ENCODE measurements around the gene KIF26B.
"Not testable (repeated sequence)": the region's sequence is repeated elsewhere in the genome, so short reads cannot be mapped to it uniquely, and the experiment has no call there.

KIF26B gene

DNA sequence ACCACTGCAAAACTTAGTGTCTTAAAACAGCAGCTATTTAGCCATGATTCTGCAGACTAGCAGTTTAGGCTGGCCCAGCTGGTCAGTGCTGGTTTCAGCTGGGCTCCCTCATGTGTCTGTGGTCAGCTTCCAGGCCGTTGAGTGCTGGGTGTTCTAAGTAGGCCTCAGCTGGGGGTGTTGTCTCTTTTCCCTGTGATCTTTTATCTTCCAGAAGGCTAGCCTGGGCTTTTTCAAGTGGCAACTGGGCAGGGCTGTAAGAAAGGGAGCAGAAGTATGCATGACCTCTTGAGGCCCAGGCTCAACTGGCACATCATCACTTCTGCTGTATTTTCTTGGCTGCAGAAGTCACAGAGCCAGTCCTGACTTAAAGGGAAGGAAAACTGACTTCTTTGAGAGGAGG is 136.1 kb downstream of the KIF26B start:
- DNase-seq, result no peak

DNA sequence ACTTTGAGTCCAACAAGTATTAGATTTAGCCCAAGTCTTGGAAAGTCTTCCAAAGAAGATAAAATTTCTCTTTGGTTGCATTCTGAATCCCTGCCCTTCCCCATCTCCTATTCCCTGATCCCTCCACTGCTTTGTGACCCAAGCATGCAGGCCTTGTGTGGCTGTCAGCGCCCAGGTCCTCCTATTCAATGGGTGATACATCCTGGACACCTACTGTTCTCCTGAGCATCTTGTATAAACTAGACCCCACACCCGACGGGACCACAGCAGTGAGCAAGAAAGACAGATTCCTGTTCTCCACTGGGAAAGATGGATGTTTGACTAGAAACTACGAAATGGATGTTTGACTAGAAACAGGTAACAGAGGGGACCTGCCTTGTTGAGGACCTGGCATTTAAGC is 136.6 kb downstream of the KIF26B start:
- no peak for DNase-seq

DNA sequence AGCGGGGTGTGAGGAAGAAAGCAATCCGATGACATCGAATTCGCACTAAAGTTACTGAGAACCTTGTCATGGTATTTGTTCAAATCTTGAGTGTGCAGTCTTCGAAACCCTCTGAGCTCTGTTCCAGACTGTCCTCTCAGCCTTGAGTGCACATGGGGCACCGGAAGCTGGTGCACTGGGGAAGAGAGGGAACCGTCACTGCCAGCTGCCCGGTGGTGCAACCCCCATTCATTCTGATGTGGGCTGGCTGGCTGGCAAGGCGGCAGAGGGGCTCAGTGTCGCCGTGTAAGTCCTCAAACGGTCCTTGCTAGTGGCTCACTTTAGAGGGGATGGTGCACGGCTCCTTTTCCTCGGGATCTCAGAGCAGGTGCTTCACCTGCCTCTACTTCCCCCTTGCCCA is 137.4 kb downstream of the KIF26B start:
- DNase-seq, result no peak

DNA sequence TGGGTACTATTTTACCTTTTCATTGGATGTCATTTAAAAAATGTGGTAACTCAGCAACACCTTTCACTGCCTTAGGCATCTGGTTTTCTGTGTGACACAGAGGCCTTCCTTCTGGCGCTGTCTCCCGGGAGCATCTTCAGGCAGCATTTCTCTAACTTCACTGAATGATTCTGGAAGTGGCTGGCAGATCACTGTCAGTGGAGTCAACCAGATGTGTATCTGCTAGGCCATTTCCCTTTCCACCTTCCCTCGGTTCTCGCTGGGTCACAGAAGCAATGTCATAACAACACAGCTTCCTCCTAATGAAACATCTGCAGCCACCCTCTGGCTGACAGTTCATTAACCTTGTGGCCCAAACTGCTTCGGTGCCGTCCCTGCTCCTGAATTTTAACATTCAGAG is 137.8 kb downstream of the KIF26B start:
- no peak for DNase-seq

DNA sequence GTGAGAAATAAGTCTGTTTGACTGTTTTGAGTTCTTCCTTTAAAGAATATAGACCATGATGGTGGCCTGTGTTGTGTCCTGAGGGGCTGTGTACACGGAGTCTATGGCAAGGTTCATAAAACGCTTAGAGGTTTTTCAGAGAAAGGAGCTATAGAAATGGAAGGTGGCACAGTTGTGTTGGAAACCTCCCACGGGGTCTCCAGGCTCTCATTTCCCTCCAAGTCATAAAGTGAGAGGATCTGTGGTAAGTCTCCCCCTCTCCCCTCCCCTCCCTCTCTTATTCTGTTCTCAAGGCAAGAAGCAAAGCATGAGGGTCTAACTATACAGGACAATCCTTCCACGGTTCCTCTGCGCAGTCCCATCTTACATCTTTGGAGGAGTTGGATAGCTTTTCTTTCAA is 139.2 kb downstream of the KIF26B start:
- no peak for DNase-seq

DNA sequence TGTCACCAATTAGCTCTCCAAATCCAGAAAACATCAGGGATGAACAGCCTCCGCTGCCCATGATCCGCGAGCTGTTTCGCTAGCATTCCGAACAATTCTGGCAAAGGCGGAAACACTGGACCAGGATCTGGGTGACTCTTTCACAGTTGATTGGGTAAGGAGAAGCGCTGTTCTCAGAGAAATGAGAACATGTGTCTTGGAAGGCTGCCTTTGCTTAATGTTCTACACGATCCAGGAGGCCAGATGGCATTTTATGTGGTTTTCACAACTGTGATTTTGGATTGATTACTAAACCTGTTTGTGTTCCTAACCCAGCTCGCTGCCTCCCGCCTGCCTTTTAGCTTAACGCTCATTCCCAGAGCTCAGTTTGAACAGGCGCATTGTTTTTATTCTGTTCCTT is 144.0 kb downstream of the KIF26B start:
- no peak for DNase-seq

DNA sequence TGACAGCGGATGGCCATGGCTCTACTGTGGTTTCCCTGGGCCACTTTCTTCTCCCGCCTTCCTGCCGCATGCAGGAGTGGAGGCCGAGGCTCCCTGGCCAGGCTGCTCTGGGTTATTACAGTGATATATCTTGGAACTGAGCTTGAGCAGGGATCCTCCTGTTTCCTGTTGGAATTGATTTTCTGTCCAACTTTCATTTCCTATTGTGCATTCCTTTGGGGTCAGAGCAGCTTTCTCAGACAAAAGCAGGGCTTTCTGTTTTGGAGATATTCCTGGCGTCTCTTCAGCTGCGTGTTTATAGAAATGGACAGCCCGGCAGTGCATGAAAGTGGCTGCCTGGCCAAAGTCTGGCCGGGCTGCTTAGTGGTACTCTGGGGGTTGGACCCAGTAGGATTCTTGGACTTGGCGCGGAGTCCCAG is 146.4 kb downstream of the KIF26B start:
- DNase-seq, result no peak

DNA sequence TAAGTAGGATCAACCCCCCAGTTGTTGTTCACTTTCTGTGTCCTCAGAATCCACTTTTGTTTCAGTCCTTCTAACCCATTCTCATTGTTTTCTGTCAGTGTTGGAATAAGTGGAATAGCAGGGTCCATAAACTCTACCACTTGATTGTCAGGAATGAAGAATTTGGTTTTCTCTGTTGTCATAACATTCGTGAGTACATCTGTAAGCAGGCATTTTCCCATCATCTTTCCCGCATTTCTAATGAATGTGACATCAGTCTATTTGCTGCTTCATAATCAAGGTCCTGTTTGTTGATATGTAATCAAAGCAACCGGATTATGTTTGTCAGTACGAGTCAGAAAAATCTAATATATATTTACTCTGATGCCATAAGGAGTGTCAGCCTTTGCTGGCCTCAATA is 147.1 kb downstream of the KIF26B start:
- no peak for DNase-seq

DNA sequence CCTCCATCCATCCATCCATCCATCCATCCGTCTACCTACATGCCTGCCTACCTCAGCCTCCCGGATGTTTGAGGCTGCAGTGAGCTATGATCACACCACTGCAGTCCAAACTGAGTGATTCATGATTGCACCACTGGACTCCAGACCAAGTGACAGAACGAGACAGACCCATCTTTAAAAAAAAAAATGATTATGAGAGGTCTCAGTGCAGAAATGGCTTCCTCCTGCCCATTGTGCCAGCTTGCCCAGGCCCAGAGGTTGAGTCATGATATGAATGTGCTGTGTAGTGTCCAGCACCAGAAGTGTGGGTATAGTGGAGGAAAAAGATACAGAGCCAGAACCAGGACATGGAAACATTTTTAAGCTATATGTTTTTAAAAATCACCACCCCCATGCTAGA is 149.9 kb downstream of the KIF26B start:
- DNase-seq, result no peak

DNA sequence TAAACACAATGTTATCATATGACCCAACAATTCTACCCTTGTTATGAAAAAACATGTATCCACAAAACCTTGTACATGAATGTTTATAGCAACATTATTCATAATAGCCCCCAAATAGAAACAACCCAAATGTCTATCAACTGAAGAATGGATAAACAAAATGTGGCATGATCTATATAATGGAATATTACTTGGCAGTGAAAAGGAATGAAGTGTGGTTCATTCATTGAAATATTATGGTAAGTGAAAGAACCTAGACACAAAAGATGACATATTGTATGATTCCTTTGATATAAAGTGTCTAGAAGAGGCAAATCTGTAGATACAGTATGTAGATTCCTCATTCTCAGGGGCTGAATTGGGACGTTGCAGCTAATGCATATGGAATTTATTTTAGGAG is 151.2 kb downstream of the KIF26B start:
- DNase-seq, result no peak

DNA sequence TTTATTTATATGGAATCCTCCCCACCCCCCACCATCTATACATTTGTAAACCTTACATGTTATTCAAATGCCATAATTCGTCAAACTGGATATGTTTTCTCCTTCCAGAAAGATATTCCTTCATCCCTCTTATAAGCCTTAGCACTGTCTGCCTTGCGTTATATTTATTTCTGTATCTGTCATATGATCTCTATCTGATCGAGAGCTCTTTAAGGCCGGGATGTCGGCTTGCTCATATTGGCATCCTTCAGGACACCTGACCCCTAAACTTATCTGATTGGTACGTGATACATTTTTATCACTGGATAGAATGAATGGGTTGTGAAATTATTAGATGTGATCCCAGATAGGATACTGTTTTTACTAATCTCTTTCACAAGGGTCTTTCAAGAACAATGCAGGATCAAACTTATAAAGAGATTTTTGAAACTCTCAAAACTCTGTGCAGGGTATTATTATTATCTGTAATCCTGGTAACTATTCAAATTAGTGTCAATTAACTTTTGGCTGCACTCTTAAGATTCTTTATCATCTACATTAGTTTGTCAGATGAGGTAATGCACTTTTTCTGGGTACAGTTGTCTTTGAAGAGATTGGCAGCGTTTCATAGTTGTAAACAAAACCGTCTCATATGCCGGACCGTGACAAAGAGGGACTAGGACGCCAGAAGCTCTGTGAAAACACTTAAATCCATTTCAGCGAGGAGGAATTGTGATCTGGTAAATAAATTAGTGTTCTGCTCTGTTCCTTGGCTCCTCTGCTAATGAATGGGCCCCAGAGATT is 152.0 kb downstream of the KIF26B start:
- no peak for DNase-seq

DNA sequence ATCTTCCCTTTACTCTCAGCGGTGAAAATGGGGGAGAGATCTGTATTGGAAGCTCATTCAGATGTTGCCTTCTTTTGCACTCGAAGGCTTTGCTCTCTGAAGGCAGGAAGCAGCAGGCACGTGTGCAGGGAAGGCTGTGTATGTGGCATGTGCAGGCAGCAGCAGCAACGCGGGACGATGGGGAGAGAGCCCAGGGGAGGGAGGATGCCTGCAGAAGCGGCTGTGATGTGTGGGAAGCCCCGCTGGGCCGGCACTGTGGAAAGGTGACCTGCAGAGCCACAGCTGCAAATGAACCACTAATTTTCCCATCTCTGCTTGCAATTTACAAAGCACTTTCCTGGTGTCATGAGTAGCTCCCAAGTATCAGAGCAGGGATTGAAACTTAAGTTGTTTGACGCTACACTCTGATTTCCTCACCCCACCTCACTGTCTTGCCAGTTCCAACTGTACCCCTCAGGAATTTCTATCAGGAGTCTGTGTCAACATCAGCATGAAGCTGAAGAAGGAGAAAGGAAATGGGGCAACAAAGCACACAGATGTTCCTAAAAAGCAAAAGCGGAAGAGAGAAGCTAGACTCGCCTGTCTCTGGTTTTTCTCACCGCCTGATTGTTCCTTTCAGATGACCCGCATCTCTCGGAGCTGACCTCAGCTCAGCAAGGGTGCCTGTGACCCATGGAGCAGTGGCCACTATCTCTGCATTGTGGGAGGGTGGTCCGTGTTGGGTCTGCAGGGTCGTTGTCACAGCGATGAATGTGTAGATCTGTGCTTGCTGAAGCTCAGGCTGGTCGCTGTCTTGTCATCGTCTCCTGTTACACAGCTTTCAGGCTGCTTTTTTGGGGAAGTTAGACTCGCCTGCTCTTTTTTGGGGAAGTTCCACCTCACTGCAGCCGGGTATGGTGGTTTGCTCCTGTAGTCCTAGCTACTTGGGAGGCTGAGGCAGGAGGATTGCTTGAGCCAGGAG is 156.1 kb downstream of the KIF26B start:
- no peak for DNase-seq

DNA sequence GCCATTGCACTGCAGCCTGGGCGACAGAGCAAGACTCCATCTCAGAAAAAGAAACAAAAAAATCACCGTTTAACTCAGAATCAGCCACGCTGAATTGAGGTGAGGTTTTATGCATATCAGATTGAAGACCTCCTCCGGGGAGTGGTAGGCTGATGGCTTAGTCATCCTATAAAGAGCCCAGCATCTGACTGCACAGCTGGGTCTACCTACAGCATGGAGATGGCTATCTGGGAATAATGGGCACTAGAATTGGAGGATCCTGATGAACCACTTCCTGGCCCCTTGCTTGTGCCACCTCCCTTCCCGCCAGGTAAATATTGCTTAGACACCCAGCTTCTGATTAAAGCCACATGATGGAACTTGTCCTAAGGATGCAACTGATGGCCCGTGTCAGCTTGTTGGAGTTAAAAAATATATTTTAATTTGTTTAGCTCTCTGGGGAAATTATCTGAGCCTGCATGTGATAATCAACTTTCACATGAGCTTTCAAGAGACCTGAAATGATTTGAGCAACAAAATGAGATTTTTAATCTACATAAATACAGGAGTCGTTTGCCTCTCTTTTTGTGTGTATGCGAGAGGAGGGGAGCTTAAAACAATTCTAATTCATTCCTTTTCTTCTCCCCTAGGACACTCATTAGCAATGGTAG is 157.2 kb downstream of the KIF26B start:
- DNase-seq, result no peak

DNA sequence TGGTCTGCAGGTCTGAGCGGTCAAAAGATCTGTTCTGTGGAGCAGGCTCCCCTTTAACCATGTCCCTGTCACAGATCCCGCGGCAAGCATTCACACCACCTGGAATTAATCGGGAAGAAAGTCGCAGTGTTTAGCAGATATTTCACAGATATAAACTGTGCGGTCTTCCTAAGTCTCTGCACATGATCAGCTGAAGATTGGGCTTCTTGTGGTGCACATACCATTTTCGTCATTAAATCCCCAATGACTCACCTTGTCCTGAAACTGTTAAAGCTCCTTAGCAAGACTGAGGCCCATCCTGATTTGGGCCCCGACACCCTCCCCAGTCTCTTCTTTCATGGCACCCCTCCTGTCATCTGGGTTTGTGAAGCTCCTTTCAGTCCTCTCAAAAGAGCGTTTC is 158.8 kb downstream of the KIF26B start:
- DNase-seq, result no peak

DNA sequence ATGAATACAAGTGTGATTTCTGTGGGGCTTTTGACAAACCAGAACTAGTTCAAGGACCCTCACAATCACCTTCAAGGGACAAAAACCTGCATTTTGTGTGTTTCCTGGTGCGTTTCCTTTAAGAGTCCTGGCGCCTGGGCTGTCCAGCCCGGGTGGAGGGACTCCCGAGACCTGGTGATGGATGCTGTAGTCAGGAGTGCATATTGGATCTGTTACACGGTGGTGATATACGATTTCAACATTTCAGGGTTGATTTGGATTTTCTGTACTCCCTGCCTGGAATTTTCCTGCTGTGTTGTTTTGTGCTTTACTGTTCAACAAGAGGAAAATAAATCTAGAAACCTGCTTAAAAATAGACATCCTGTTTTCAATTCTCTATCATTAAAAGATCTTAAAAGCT is 162.0 kb downstream of the KIF26B start:
- DNase-seq, result no peak

DNA sequence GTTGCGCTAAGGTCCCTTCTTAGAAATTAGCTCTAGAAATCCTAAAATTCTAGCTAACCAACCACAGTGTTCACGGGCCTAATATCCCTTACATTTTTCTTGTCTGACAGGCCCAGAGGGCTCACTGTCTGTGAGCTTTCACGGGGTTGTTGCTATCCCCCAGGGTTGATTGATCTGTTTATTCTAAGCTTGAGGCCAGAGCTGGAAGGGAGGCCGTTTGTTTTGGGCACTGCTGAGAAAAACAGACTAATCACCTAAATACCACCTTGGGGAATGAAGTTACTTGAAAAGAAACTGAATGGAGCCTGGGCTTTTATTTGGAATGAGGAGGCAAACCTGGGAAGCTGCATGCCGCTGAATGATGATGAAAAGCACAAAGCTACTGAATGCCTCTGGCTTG is 162.4 kb downstream of the KIF26B start:
- DNase-seq, result no peak

DNA sequence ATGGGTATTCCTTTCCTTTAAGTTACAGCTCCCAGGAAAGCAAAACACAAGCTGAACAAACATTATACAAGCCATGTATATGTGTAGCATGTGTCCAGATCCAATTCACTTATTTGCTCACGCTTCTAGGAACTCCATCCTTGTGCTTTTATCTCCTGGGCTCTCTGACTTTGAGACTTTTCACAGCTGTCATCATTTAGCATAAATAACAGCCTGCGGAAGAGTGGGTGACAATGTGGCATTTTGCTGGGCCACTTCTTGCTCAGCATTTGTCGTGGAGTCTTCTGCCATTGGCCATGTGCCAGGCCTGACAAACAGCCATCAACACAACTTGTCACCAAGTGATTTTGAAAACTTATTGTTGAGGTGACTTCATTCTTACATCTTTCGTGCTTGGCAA is 164.3 kb downstream of the KIF26B start:
- DNase-seq, result no peak

DNA sequence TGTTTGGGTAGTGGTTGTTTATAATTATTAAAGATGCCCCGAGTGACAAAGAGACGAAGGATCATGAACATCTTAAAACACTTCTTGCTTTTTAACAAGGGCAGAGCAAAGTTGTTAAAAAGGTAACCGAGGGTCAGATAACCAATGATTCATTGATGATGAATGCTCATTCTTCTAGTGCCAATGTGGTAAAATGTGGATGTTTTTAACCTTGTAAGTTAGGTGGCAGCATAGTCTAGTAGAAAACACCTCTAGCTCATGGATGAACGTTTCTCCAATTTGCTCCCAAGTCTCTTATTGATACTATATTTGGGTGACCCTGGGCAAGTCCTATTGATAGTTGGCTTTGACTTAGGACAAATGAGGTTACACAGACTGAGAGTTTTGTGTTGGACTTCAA is 167.9 kb downstream of the KIF26B start:
- no peak for DNase-seq

DNA sequence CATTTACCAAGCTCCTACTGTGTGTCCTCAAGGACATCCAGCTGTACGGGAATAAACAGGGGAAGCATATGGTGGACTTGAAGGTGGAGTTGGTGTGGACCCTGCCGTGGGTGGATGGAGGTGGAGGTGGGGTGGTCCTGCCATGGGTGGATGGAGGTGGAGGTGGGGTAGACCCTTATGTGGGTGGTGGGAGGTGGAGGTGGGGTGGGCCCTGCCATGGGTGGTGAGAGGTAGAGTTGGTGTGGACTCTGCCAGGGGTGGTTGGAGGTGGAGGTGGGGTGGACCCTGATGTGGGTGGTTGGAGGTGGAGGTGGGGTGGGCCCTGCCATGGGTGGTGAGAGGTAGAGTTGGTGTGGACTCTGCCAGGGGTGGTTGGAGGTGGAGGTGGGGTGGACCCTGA is 169.0 kb downstream of the KIF26B start:
- not testable (repeated sequence) for DNase-seq

DNA sequence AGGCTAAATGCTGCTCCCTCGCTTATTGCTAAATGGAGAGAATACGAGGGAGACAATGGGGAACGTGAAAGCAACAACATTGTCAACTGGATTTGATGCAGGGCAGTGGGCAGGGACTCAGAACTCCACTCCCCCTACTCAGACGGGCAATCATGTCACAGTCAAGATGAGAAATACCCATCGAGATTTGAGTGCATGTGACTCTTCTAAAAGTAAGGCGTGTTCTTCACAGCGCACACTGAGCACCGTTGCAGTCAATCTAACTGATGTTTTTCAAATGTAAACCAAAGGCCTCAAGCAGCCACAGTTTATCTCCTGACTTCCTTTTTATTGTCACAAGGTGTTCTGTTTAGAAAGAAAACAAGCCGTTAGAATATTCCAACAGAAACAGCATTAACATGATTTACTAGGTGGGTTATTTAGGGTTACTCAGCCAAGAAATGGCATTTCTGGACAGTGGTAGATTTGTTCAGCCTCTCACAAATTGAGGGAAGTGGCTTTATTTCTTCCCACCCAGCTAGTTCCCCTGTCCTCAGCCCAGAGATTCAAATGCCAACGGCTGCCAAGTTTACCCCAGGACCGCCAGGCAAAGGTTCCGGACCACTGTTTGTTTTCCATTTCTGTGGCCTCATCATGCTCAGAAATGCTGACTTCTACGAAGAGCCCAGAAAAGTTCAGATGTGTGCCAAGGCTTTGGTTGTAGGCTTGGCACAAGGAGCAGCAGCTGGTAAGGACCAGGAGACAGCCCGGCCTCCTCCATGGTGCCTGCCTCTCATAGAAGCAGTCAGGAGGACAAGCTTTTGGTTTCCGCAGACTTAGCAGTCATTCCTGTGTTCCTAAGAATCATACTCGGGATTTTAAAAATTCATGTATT is 171.4 kb downstream of the KIF26B start:
- DNase-seq, result no peak

DNA sequence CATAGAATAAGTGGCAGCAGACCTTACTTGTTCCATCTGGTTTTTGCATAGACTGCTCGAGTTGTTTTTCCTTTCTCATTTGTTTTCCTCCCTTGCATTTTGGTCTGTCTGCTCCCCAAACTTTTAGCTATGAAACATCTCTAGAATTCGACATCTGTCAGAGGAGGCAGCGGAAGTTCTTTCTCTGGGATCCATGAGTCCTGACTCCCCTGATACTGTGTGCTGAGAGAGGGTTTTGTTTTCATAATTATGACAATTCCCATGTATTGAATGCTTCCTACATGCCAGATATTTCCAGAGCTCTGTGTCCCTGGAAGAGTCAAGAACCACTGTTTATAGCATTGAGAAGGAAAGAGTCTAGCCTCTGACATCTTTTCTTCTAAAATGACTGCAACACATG is 172.6 kb downstream of the KIF26B start:
- DNase-seq, result no peak

DNA sequence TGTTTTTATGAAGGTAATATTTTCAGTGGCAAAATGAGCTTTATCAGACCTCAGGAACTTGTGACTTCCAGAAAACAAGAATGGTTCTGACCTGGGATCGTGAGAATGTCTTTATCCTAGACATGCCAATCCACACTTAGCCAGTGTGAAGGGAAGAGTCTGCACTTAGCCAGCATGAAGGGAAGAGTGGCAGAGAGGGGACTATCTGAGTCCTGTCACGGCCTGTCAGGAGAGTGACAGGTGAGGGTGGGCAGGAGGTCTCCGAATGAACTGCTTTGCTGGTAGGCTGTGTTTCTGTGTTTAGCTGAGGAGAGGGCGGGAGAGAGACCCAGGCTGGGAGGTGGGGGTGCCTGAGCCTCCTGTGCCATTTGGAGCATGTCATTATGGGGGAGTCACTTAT is 173.1 kb downstream of the KIF26B start:
- no peak for DNase-seq

DNA sequence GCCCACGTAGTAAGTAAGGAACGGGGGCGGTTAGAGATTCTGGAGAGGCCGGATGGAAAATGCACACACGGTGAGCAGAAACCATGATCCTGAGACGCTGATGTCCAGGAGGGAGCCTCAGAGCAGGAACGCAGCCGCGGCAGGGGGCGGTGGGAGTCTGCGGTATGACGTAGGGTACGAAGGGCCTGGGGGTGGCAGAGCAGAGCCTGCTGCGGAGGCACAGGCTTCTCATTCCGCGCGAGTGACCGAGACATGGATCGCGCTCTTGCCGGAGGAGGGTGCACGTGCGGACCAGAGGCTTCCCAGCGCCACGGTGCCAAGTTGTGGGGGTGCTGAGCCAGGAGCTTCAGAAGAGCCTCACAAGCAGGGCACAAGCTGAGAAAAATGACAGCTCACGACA is 176.2 kb downstream of the KIF26B start:
- DNase-seq, result no peak

All from activated naive CD4-positive, alpha-beta T cell (primary cell).